Measurements from ENCODE around the gene SLC66A1.

SLC66A1 gene

DNA sequence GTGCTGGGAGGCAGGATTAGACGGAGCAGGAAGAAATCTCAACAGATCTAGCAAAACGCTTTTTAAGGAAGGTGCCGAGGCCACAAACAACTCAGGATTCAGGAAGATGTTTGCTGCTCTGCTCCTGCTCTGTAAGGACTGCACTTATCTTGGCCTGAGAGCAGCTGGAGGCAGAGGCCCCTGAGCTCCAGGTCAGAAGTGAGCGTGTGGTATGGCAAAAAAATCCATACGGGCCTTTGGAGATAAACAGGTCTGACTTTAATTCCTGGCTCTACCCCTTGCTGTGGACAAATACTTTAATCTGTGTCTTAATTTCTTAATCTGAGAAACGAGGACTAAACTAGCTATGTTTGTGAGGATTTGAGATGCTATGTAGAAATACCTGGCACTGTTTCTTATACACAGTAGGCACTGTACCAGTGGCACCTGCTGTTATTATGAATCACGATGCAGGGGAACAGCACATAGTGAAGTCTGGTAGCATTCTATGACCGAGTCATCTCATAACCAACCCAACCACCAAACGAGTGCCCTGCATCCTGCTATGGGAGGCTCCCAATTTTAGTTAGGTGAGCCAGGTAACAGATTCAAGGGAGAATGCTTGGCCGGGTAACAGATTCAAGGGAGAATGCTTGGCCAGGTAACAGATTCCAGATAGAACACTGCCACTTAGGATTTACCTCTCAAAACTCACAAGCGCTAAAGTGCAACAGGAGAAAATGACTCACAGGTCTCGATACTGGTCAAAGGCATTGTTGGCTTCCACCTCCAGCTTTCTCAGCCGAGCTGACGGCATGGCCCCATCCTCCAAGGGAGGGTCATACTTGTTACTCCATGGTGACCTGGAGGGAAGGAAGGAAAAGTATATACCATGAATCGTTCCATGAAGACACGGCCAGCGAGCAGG lies 65.9 kb downstream of the SLC66A1 start:
- no peak for DNase-seq (ENCODE audit: low read depth)
